GM19025 (cell line): Measurements from ENCODE around the gene TGM5.
"Not testable (repeated sequence)": the region's sequence is repeated elsewhere in the genome, so short reads cannot be mapped to it uniquely, and the experiment has no call there.

Experiments used
- ATAC-seq: cut with Tn5 transposase; IDR thresholded peaks from one replicate; pipeline ENCODE4 v1.9.1; 2021; ENCODE audit warnings: mild to moderate bottlenecking, low read depth, moderate library complexity; ENCODE audit not compliant: unreplicated experiment

The TGM5 gene

DNA sequence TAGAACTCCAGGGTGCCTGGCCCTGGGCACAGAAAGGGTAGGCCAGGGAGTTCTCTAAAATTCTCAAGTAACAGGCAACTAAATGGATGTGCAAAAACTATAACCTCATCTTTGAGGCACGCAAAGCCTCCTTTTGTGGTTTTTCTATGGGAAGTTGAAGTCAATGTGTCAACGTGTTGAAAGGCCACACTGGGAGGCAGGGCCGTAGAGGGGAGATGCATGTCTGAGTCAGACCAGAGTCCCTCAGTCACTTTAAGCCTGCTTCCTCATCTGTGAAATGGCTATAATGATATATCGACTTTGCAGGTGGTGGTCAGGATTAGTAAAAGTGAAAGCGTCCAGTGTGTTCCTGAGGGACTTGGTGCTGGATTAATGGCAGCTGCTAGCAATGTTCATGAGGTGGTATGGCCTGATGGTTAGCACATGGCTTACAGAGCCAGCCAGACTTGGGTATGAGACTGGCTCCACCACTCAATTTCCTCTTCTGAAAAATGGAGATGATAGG, 17.0 kb downstream of the TGM5 start:
- peak; percentile 45 for ATAC-seq

DNA sequence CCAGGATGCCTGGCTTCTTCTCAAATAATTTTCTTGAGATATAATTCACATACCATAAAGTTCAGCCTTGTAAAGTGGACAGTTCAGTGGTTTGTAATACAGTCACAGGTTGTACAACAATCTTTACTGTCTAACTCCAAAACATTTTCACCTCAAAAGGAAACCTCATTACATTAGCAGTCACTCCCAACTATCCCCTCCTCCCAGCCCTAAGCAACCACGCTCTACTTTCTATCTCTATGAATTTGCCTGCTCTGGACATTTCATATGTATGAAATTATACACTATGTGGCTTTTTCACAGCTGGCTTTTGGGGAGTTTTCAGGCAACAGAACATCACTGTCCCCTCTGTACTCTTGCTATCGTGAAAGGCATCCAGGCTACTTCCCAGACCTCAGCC, 17.5 kb downstream of the TGM5 start:
- ATAC-seq = peak; percentile 13

- ATAC-seq = no peak
Observed at GRCh38 chr15:43246261-43246774, 20.4 kb downstream of the TGM5 start.

- ATAC-seq = no peak
Observed at GRCh38 chr15:43244092-43244491, 22.6 kb downstream of the TGM5 start.

- no peak for ATAC-seq
Observed at GRCh38 chr15:43243020-43243645, 23.6 kb downstream of the TGM5 start.

DNA sequence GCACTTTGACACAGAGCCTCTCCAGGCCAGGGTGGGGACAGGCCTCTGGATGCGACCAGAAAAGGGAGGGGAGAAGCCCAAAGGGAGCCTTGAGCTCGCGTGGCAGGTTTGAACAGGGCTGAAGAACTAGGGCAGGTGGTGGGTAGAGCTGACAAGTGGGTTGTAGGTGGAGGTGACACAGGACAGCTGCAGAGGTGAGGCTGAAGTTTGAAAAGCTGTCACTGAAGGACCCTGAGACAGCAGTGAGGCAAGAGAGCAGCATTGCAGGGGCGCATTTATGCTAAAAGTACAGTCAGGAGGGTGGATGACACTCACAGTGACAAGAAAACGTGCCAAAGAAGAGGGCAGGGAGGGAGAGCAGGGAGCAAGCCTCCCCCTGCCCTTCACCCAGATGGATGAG, 24.1 kb downstream of the TGM5 start:
- ATAC-seq = no peak

DNA sequence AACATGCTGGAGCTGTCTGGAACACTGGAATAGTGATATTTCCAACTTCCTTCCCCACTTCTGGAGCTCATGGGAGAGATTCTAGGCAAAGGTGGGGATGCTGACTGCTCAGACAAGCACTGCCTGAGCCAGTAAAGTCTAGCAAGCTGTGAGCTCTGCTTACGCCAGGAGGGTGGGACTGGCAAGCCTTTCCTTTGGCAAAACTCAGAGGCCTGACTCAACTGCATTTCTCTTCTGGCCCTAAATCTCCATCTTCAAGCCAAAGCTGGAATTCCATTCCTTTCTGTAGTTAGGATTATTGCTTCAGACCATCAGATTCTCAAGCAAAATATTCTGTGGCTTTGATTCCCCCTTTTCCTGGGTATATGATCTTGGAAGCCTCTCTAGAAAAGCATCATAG, 25.6 kb downstream of the TGM5 start:
- no peak for ATAC-seq

DNA sequence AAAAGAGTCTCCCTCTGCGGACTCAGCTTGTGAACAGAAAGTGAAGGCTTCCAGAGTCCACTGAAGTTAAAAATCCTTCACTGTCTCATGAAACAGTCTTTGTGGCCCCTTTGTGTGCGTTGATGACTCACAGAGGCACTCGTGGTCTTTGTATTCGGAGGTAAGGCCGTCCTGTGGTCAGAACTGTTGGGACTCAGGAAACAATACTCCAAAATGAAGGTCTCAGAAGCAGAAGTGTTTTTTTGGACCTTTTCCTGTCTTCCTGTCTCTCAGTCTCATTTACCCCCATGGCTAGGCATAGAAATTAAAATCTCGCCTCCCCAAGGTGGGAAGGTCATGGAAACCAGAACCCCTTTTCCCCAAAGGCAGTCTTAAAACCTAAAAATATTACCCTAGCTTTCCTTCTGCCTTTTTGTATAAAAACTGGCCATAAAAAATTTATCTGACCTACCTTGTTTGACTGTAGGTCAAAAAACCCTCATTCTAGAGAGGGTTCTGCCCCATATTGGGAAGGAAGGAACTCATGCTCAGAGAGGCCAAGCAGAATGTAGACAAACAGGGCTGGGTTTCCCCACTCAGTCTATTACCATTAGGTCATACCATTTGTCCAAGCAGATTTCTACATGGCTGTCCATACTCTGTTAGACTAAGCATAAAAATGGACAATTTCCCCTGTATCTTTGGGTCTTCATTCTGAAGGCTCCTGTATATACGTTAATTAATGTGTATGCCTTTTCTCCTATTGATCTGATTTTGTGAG, 26.8 kb downstream of the TGM5 start:
- no peak for ATAC-seq

- no peak for ATAC-seq
Observed at GRCh38 chr15:43238671-43239131, 28.0 kb downstream of the TGM5 start.

DNA sequence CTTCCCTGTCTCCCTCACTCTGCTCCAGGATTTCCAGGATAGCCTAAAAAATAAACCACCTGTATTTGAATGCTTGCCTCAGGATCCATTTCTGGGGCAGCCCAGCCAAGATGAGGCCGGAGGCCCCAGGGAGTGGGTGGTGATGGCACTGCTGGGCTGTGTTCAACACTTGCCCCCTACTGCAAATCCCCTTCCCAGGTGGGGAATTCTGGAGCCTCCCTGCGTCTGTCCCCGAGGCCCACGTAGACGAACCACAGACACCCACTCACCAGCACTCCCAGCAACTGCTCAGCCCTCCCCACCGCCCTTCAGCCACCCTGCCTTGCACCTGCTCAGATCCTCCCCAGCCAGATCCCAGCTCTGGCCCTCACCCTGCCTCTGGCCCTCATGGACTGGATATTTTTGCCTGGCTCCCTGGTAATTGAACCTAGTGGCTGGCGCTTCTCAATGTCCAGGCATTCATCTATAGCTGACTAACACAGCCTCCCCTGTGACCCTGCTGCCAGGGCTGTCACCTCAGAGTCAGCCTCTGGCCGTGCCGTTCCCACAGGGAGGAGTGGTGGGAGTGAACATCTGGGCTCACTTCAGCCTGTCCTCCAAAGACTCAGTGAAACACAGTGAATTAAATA, 28.8 kb downstream of the TGM5 start:
- no peak for ATAC-seq

GRCh38 chr15:43235536-43235935, 31.2 kb downstream of the TGM5 start:
- ATAC-seq = no peak

- no peak for ATAC-seq
Observed at GRCh38 chr15:43232289-43232874, 34.3 kb downstream of the TGM5 start.

- no peak for ATAC-seq
Observed at GRCh38 chr15:43230640-43231115, 36.0 kb downstream of the TGM5 start.

DNA sequence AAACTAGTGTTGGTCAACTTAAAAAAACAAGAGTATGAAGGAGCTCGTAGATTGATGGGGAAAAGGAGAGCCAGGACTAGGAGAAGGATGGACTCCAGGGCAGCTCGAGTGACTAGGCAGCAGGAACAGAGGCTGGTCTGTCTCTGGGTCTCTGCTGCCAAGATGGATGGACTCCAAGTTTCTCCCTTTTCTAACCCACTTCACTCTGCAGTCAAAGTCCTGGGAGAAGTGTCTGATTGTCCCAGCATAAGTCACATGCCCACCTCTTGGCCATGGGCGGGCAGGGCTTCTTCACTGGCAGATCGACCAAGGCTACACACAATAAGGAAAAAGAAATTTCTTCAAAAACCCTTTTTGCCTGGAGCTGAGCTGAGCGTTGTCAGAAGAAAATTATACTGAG, 36.8 kb downstream of the TGM5 start:
- ATAC-seq = no peak

- ATAC-seq = no peak
Observed at GRCh38 chr15:43226436-43227305, 40.1 kb downstream of the TGM5 start.

DNA sequence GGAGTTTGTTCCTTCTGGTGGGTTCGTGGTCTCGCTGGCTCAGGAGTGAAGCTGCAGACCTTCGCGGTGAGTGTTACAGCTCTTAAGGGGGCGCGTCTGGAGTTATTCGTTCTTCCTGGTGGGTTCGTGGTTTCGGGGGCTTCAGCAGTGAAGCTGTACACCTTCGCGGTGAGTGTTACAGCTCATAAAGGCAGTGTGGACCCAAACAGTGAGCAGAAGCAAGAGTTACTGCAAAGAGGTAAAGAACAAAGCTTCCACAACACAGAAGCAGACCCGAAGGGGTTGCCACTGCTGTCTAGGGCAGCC, 40.8 kb downstream of the TGM5 start:
- not testable (repeated sequence) for ATAC-seq

- no peak for ATAC-seq
Observed at GRCh38 chr15:43225201-43225949, 41.4 kb downstream of the TGM5 start.

GRCh38 chr15:43221422-43221821, 45.3 kb downstream of the TGM5 start:
- no peak for ATAC-seq

GRCh38 chr15:43220991-43221403, 45.7 kb downstream of the TGM5 start, which contains the start of gene EPB42:
Gene EPB42 (minus strand): TSS chr15:43221018. CDS start chr15:43220825, 193 bp downstream.
- ATAC-seq = no peak
